ENCODE results near the gene LIF. TPM values are rescaled to one million over a fixed set of nuclear protein-coding genes. Genes with fewer than 3 reads are reported as not detected.

Gene LIF
- total RNA-seq, 2 donors from 2014 or later = 0.31 to 0.77 TPM

GRCh38 chr22:30294830-30295229, 48.3 kb upstream of the LIF start:
- Mint-ChIP-seq H3K4me3 (no peak overlapping the region), H3K36me3 (ENCODE audit: low read depth) (peaks cover 22% of the 10 kb centered on the region), H3K9me3 (no peaks in the 10 kb centered on the region), H3K27me3 (ENCODE audit: insufficient read depth) (no peaks in the 10 kb centered on the region), H3K4me1 (peaks cover 6% of the 10 kb centered on the region), H3K27ac (no peak overlapping the region)
- TF ChIP-seq CTCF (conservative IDR thresholded peaks at IDR 0.05) = no peak
- no peak for DNase-seq
- Histone ChIP-seq H3K4me1 (ENCODE audit: control insufficient read depth, insufficient read depth, low read length) (peaks cover 8% of the 10 kb centered on the region), H3K9ac (ENCODE audit: extremely low read depth, low read length, poor library complexity, severe bottlenecking) (no peak overlapping the region), H3K9me3 (ENCODE audit: control insufficient read depth, low read length) (no peaks in the 10 kb centered on the region), H3K4me3 (ENCODE audit: low read length) (no peak overlapping the region), H3K27ac (ENCODE audit: low read depth, low read length) (no peak overlapping the region), H3K36me3 (ENCODE audit: control insufficient read depth, insufficient read depth, low read length) (peaks cover 20% of the 10 kb centered on the region), H3K27me3 (ENCODE audit: control insufficient read depth, insufficient read depth, low read length, poor library complexity, severe bottlenecking) (no peaks in the 10 kb centered on the region)
- 92 to 100% methylated on average over 3 to 11 of the region's 11 CpGs for WGBS, 2 experiments (ENCODE audit: insufficient coverage in 1 of 2, insufficient read length in 1 of 2)

DNA sequence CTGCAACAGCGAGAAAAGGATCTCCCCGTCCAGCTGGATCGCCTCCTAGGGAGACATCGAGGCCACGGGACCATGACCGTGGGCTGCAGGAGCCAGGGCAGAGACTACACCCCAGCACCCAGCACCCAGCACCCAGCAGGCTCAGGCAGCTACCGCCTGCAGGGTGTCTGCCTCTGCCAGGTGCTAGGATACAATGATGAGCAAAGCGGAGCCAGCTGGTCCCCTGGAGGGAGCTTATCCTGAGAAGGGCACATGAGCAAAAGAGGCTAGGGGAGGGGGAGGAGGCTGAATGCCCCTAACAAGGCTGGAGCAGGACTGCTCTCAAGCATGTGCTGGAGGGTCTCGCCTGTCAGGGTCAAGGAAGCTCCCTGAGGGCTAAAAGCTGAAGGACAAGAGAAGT, 47.5 kb upstream of the LIF start:
- no peaks in the 10 kb centered on the region for H3K9me3 ChIP-seq (ENCODE audit: control insufficient read depth, low read length)
- H3K27me3 Mint-ChIP-seq (ENCODE audit: insufficient read depth) = no peaks in the 10 kb centered on the region
- H3K4me1 Mint-ChIP-seq = peaks cover 6% of the 10 kb centered on the region
- no peak overlapping the region for H3K4me3 ChIP-seq (ENCODE audit: low read length)
- H3K9ac ChIP-seq (ENCODE audit: extremely low read depth, low read length, poor library complexity, severe bottlenecking) = no peak overlapping the region
- no peaks in the 10 kb centered on the region for H3K27me3 ChIP-seq (ENCODE audit: control insufficient read depth, insufficient read depth, low read length, poor library complexity, severe bottlenecking)
- H3K36me3 ChIP-seq (ENCODE audit: control insufficient read depth, insufficient read depth, low read length) = peaks cover 20% of the 10 kb centered on the region
- no peaks in the 10 kb centered on the region for H3K9me3 Mint-ChIP-seq
- no peak overlapping the region for H3K27ac Mint-ChIP-seq
- no peak overlapping the region for H3K27ac ChIP-seq (ENCODE audit: low read depth, low read length)
- TF ChIP-seq CTCF (conservative IDR thresholded peaks at IDR 0.05) = no peak
- no peak for DNase-seq
- no peak overlapping the region for H3K4me3 Mint-ChIP-seq
- peaks cover 19% of the 10 kb centered on the region for H3K36me3 Mint-ChIP-seq (ENCODE audit: low read depth)
- peaks cover 10% of the 10 kb centered on the region for H3K4me1 ChIP-seq (ENCODE audit: control insufficient read depth, insufficient read depth, low read length)
- 87 to 92% methylated on average over 7 to 9 of the region's 9 CpGs for WGBS, 2 experiments (ENCODE audit: insufficient coverage in 1 of 2, insufficient read length in 1 of 2)

DNA sequence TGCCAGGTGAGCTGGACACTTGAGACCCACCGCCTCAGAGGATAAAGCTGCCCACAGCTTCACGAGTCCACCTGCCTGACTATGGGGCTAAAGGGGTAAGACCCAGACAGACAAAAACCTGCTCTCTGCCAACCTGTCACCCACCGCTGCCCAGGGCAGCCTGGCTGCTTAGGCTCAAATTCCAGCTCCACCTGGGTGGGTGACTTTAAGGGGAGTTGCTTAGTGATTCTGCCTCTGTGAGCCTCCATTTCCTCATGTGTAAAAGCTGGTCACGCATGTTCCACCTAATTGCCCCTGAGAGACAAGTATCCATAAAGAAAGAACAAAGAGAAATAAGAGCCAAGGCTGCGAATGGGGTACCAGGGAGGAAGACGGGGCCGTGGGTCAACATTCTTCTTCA, 46.5 kb upstream of the LIF start:
- H3K4me3 ChIP-seq (ENCODE audit: low read length) = no peak overlapping the region
- H3K9ac ChIP-seq (ENCODE audit: extremely low read depth, low read length, poor library complexity, severe bottlenecking) = no peak overlapping the region
- no peak overlapping the region for H3K27ac ChIP-seq (ENCODE audit: low read depth, low read length)
- H3K4me1 ChIP-seq (ENCODE audit: control insufficient read depth, insufficient read depth, low read length) = peaks cover 10% of the 10 kb centered on the region
- Mint-ChIP-seq H3K27ac (no peak overlapping the region), H3K36me3 (ENCODE audit: low read depth) (peaks cover 19% of the 10 kb centered on the region), H3K4me1 (peaks cover 10% of the 10 kb centered on the region), H3K9me3 (no peaks in the 10 kb centered on the region), H3K27me3 (ENCODE audit: insufficient read depth) (no peaks in the 10 kb centered on the region), H3K4me3 (no peak overlapping the region)
- 90 to 96% methylated on average over 5 to 7 of the region's 7 CpGs for WGBS, 2 experiments (ENCODE audit: insufficient coverage in 1 of 2, insufficient read length in 1 of 2)
- TF ChIP-seq CTCF (conservative IDR thresholded peaks at IDR 0.05) = no peak
- no peaks in the 10 kb centered on the region for H3K27me3 ChIP-seq (ENCODE audit: control insufficient read depth, insufficient read depth, low read length, poor library complexity, severe bottlenecking)
- no peak for DNase-seq
- H3K9me3 ChIP-seq (ENCODE audit: control insufficient read depth, low read length) = no peaks in the 10 kb centered on the region
- peaks cover 20% of the 10 kb centered on the region for H3K36me3 ChIP-seq (ENCODE audit: control insufficient read depth, insufficient read depth, low read length)

Data from endodermal cell (in vitro differentiated cells).